GM21576 (cell line): ENCODE results near the gene MZT2B.
"Not testable (repeated sequence)": the region's sequence is repeated elsewhere in the genome, so short reads cannot be mapped to it uniquely, and the experiment has no call there.

Experiments used
- ATAC-seq: cut with Tn5 transposase; IDR thresholded peaks from one replicate; pipeline ENCODE4 v1.9.1; 2021; ENCODE audit warnings: mild to moderate bottlenecking, moderate library complexity; ENCODE audit not compliant: unreplicated experiment

MZT2B gene

GRCh38 chr2:130202518-130202917 lies 20.5 kb downstream of the MZT2B start:
- not testable (repeated sequence) for ATAC-seq

- not testable (repeated sequence) for ATAC-seq
Observed at GRCh38 chr2:130203150-130203549, 21.1 kb downstream of the MZT2B start.

GRCh38 chr2:130207051-130207450 lies 25.0 kb downstream of the MZT2B start:
- not testable (repeated sequence) for ATAC-seq

GRCh38 chr2:130219147-130219546 lies 37.1 kb downstream of the MZT2B start:
- not testable (repeated sequence) for ATAC-seq

GRCh38 chr2:130220505-130220904 lies 38.4 kb downstream of the MZT2B start:
- ATAC-seq = not testable (repeated sequence)

- peak; percentile 84 for ATAC-seq
Observed at GRCh38 chr2:130222523-130222922, 40.5 kb downstream of the MZT2B start.

- not testable (repeated sequence) for ATAC-seq
Observed at GRCh38 chr2:130228005-130228404, 45.9 kb downstream of the MZT2B start.

- not testable (repeated sequence) for ATAC-seq
Observed at GRCh38 chr2:130228467-130229160, 46.6 kb downstream of the MZT2B start.

- ATAC-seq = not testable (repeated sequence)
Observed at GRCh38 chr2:130229161-130229510, 47.1 kb downstream of the MZT2B start.

- not testable (repeated sequence) for ATAC-seq
Observed at GRCh38 chr2:130230376-130230775, 48.3 kb downstream of the MZT2B start.

- not testable (repeated sequence) for ATAC-seq
Observed at GRCh38 chr2:130230907-130231306, 48.8 kb downstream of the MZT2B start.

GRCh38 chr2:130231656-130232055 lies 49.6 kb downstream of the MZT2B start:
- no peak for ATAC-seq

- not testable (repeated sequence) for ATAC-seq
Observed at GRCh38 chr2:130233066-130233465, 51.0 kb downstream of the MZT2B start.

GRCh38 chr2:130239581-130239980 lies 57.5 kb downstream of the MZT2B start:
- ATAC-seq = not testable (repeated sequence)
